PC-3 (cell line): ENCODE results near the gene CRTC1. TPM values are rescaled to one million over a fixed set of nuclear protein-coding genes. Genes with fewer than 3 reads are reported as not detected.

Experiments used
- ATAC-seq: fragments of 200-7000 bp; cut with Tn5 transposase; 2 replicates; pipeline ENCODE4 v1.9.1; 2020; ENCODE audit warnings: mild to moderate bottlenecking, moderate library complexity
- BruUV-seq: library from RNA; stranded (reverse); fragments of 400-500 nt; replicated peaks from 2 replicates; lab custom pipeline; 2021; lab: Mats Ljungman, UMichigan
- CTCF ChIA-PET: fragments of 300-600 bp; sonication (Branson Sonifier 250); formaldehyde crosslinking; loops from one replicate; lab custom pipeline; 2022; ENCODE audit warnings: antibody characterized with exemption; lab: Charles Lee
- POLR2A ChIA-PET: fragments of 300-600 bp; sonication (Branson Sonifier 250); formaldehyde crosslinking; loops from one replicate; lab custom pipeline; 2022; ENCODE audit warnings: antibody characterized with exemption; ENCODE audit not compliant: unreplicated experiment; lab: Charles Lee
- DNase-seq: peaks from one replicate; pipeline ENCODE4 v3.0.0-alpha.2; 2015
- H2AFZ ChIP-seq: fragments of 300-600 bp; sonication (generic); 2 replicates; pipeline ENCODE4 v1.6.0; 2016; ENCODE audit warnings: antibody characterized with exemption, low read length
- H3F3A ChIP-seq: fragments of 300-600 bp; sonication (generic); one replicate; pipeline ENCODE4 v1.6.0; 2017; ENCODE audit warnings: antibody characterized with exemption, low read length, control low read depth, mild to moderate bottlenecking; ENCODE audit not compliant: unreplicated experiment
- H3K27ac ChIP-seq: fragments of 300-600 bp; sonication (generic); 2 replicates; pipeline ENCODE4 v1.5.1; 2016; ENCODE audit warnings: mild to moderate bottlenecking, low read length
- H3K27me3 ChIP-seq: fragments of 300-600 bp; sonication (generic); 2 replicates; pipeline ENCODE4 v1.6.1; 2016; ENCODE audit warnings: low read length, mixed read lengths
- H3K36me3 ChIP-seq: fragments of 300-600 bp; sonication (generic); 2 replicates; pipeline ENCODE4 v1.6.1; 2016; ENCODE audit warnings: low read depth, mixed run types, low read length, mixed read lengths
- H3K4me1 ChIP-seq: fragments of 300-600 bp; sonication (generic); 2 replicates; pipeline ENCODE4 v1.5.1; 2016; ENCODE audit warnings: low read length; ENCODE audit not compliant: insufficient read depth
- H3K4me2 ChIP-seq: fragments of 300-600 bp; sonication (generic); 2 replicates; pipeline ENCODE4 v1.6.0; 2016; ENCODE audit warnings: low read length
- H3K4me3 ChIP-seq: fragments of 300-600 bp; sonication (generic); 2 replicates; pipeline ENCODE4 v1.5.1; 2016; ENCODE audit warnings: mild to moderate bottlenecking, low read length, mixed read lengths
- H3K79me2 ChIP-seq: fragments of 300-600 bp; sonication (generic); 2 replicates; pipeline ENCODE4 v1.6.1; 2017; ENCODE audit warnings: low read length, mixed read lengths
- H3K9ac ChIP-seq: fragments of 300-600 bp; sonication (generic); 2 replicates; pipeline ENCODE4 v1.6.0; 2016; ENCODE audit warnings: mild to moderate bottlenecking, low read length
- H3K9me2 ChIP-seq: fragments of 300-600 bp; sonication (generic); replicated peaks from 2 replicates; pipeline ENCODE4 v1.6.1; 2016; ENCODE audit warnings: mixed run types, low read length, mixed read lengths
- H3K9me3 ChIP-seq: fragments of 300-600 bp; sonication (generic); 2 replicates; pipeline ENCODE4 v1.6.1; 2016; ENCODE audit warnings: low read length, mixed read lengths
- H4K20me1 ChIP-seq: fragments of 300-600 bp; sonication (generic); 2 replicates; pipeline ENCODE4 v1.6.1; 2016; ENCODE audit warnings: low read length, mixed read lengths
- EZH2 ChIP-seq: fragments of 300-600 bp; sonication (generic); IDR thresholded peaks from one replicate; pipeline ENCODE4 v1.6.1; 2017; ENCODE audit warnings: antibody characterized with exemption, mild to moderate bottlenecking, low read length; ENCODE audit not compliant: unreplicated experiment
- EZH2phosphoT487 ChIP-seq: fragments of 300-600 bp; sonication (generic); IDR thresholded peaks from 2 replicates; pipeline ENCODE4 v1.6.1; 2018; ENCODE audit warnings: mild to moderate bottlenecking, antibody characterized with exemption, low read length, borderline replicate concordance
- intact Hi-C: fragments of 100-400 bp; cut with micrococcal nuclease; formaldehyde crosslinking; loops from 2 replicates; pipeline ENCODE4 v1.9.0; 2023
- total RNA-seq: library from RNA; depleted of rRNA; stranded (reverse); fragments of >200 nt; gene quantifications from 2 replicates; pipeline ENCODE4 v1.2.3, GENCODE V29; 2014
- TF ChIP-seq, protein P1 (sequence below): fragments of 300-600 bp; sonication (generic); conservative IDR thresholded peaks from 2 replicates; pipeline ENCODE4 v1.5.1; 2017; ENCODE audit warnings: antibody characterized with exemption, low read depth, mild to moderate bottlenecking, low read length

CRTC1 gene
- total RNA-seq, 1 experiment from 2014 or later = 6.7 TPM

- Histone ChIP-seq H3K4me2 (no peak overlapping the region), H3K4me3 (no peak overlapping the region), H3K4me1 (no peaks in the 10 kb centered on the region), H3K27me3 (no peaks in the 10 kb centered on the region), H3K9me3 (no peaks in the 10 kb centered on the region), H3K27ac (no peak overlapping the region), H3K9me2 (no peaks in the 10 kb centered on the region), H3K79me2 (no peaks in the 10 kb centered on the region), H3K36me3 (no peaks in the 10 kb centered on the region), H3F3A (no peaks in the 10 kb centered on the region), H3K9ac (no peak overlapping the region), H2AFZ (no peak overlapping the region), H4K20me1 (no peaks in the 10 kb centered on the region)
- ChIA-PET CTCF (no interaction called here), POLR2A (no interaction called here)
- no peak for DNase-seq
- ATAC-seq = no peak
- intact Hi-C loops = no loop called here
- no TSS peak for BruUV-seq
- TF ChIP-seq EZH2 (no peak), EZH2phosphoT487 (no peak)
- TF ChIP-seq, protein P1, sequence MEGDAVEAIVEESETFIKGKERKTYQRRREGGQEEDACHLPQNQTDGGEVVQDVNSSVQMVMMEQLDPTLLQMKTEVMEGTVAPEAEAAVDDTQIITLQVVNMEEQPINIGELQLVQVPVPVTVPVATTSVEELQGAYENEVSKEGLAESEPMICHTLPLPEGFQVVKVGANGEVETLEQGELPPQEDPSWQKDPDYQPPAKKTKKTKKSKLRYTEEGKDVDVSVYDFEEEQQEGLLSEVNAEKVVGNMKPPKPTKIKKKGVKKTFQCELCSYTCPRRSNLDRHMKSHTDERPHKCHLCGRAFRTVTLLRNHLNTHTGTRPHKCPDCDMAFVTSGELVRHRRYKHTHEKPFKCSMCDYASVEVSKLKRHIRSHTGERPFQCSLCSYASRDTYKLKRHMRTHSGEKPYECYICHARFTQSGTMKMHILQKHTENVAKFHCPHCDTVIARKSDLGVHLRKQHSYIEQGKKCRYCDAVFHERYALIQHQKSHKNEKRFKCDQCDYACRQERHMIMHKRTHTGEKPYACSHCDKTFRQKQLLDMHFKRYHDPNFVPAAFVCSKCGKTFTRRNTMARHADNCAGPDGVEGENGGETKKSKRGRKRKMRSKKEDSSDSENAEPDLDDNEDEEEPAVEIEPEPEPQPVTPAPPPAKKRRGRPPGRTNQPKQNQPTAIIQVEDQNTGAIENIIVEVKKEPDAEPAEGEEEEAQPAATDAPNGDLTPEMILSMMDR = no peak
These were observed 68.1 kb downstream of the CRTC1 start for GRCh38 chr19:18751571-18751970.

GRCh38 chr19:18754501-18754900 is 71.0 kb downstream of the CRTC1 start:
- no peaks in the 10 kb centered on the region for H3K9me3 ChIP-seq
- intact Hi-C loops = no loop called here
- no peaks in the 10 kb centered on the region for H3K4me1 ChIP-seq
- no peaks in the 10 kb centered on the region for H3F3A ChIP-seq
- BruUV-seq = no TSS peak
- no peaks in the 10 kb centered on the region for H3K9me2 ChIP-seq
- ChIA-PET POLR2A (no interaction called here), CTCF (no interaction called here)
- no peaks in the 10 kb centered on the region for H3K79me2 ChIP-seq
- no peak overlapping the region for H3K4me2 ChIP-seq
- no peak overlapping the region for H2AFZ ChIP-seq
- DNase-seq = no peak
- no peak for ATAC-seq
- H3K27ac ChIP-seq = no peak overlapping the region
- H3K4me3 ChIP-seq = no peak overlapping the region
- H3K9ac ChIP-seq = no peak overlapping the region
- H3K27me3 ChIP-seq = no peaks in the 10 kb centered on the region
- TF ChIP-seq, protein P1 = no peak
- TF ChIP-seq EZH2 (no peak), EZH2phosphoT487 (no peak)
- no peaks in the 10 kb centered on the region for H4K20me1 ChIP-seq
- H3K36me3 ChIP-seq = no peaks in the 10 kb centered on the region

GRCh38 chr19:18756896-18757295 is 73.4 kb downstream of the CRTC1 start:
- Histone ChIP-seq H3K27me3 (no peaks in the 10 kb centered on the region), H3F3A (no peaks in the 10 kb centered on the region), H3K4me1 (peaks cover 5% of the 10 kb centered on the region), H4K20me1 (no peaks in the 10 kb centered on the region), H3K79me2 (no peaks in the 10 kb centered on the region), H3K4me2 (no peak overlapping the region), H3K9me2 (no peaks in the 10 kb centered on the region), H3K9me3 (no peaks in the 10 kb centered on the region), H3K4me3 (no peak overlapping the region), H3K9ac (no peak overlapping the region), H2AFZ (no peak overlapping the region), H3K36me3 (no peaks in the 10 kb centered on the region), H3K27ac (no peak overlapping the region)
- ChIA-PET POLR2A (no interaction called here), CTCF (no interaction called here)
- no TSS peak for BruUV-seq
- DNase-seq (no peak), ATAC-seq (no peak)
- TF ChIP-seq EZH2phosphoT487 (no peak), EZH2 (no peak)
- TF ChIP-seq, protein P1 = no peak
- intact Hi-C loops = no loop called here
